IMR-90 (cell line): ENCODE results near the gene CNTFR. TPM values are rescaled to one million over a fixed set of nuclear protein-coding genes. Genes with fewer than 3 reads are reported as not detected.

Source experiments
- ATAC-seq: fragments of 200-7000 bp; cut with Tn5 transposase; 2 replicates; pipeline ENCODE4 v1.9.1; 2020; ENCODE audit warnings: low read depth, mild to moderate bottlenecking, moderate library complexity
- BruUV-seq: library from RNA; stranded (reverse); fragments of 400-500 nt; replicated peaks from 2 replicates; lab custom pipeline; 2021; lab: Mats Ljungman, UMichigan
- CTCF ChIA-PET: fragments of 300-600 bp; formaldehyde crosslinking; extraction: SDS; loops from one replicate; lab custom pipeline; 2021; ENCODE audit warnings: antibody characterized with exemption; lab: Yijun Ruan, JAX
- POLR2A ChIA-PET: fragments of 300-600 bp; sonication (Branson Sonifier 250); formaldehyde crosslinking; loops from one replicate; lab custom pipeline; 2022; ENCODE audit warnings: antibody characterized with exemption; ENCODE audit not compliant: unreplicated experiment; lab: Charles Lee
- DNase-seq: peaks from one replicate; pipeline ENCODE4 v3.0.0; 2013
- H2AFZ ChIP-seq: replicated peaks from 2 replicates; pipeline ENCODE3; 2013; ENCODE audit warnings: low read length, mild to moderate bottlenecking; ENCODE audit not compliant: poor library complexity
- H2AK5ac ChIP-seq: 2 replicates; pipeline ENCODE4 v1.6.1; 2013; ENCODE audit warnings: low read depth, low read length, inconsistent platforms
- H2AK9ac ChIP-seq: replicated peaks from 2 replicates; pipeline ENCODE3; 2013; ENCODE audit warnings: mild to moderate bottlenecking, low read depth, low read length, moderate library complexity; ENCODE audit not compliant: poor library complexity
- H2BK120ac ChIP-seq: 2 replicates; pipeline ENCODE4 v1.6.1; 2013; ENCODE audit warnings: low read depth, low read length, inconsistent platforms
- H2BK15ac ChIP-seq: 3 replicates; pipeline ENCODE4 v1.6.1; 2013; ENCODE audit warnings: low read depth, low read length, inconsistent platforms
- H2BK20ac ChIP-seq: 2 replicates; pipeline ENCODE4 v1.6.1; 2013; ENCODE audit warnings: low read depth, mild to moderate bottlenecking, inconsistent platforms, low read length, moderate library complexity
- H2BK5ac ChIP-seq: 2 replicates; pipeline ENCODE4 v1.6.1; 2013; ENCODE audit warnings: mild to moderate bottlenecking, low read depth, low read length, inconsistent platforms; ENCODE audit not compliant: poor library complexity, severe bottlenecking
- H3K14ac ChIP-seq: replicated peaks from 2 replicates; pipeline ENCODE4 v1.6.1; 2013; ENCODE audit warnings: low read depth, low read length, inconsistent platforms
- H3K18ac ChIP-seq: 2 replicates; pipeline ENCODE4 v1.6.1; 2013; ENCODE audit warnings: low read depth, low read length, control low read depth
- H3K23ac ChIP-seq: 2 replicates; pipeline ENCODE4 v1.6.1; 2013; ENCODE audit warnings: low read depth, low read length, inconsistent platforms
- H3K27ac ChIP-seq: 2 replicates; pipeline ENCODE4 v1.5.1; 2013; ENCODE audit warnings: mild to moderate bottlenecking, control low read depth, low read length; ENCODE audit not compliant: insufficient read depth
- H3K27me3 ChIP-seq: 2 replicates; pipeline ENCODE4 v1.6.1; 2013; ENCODE audit warnings: low read length; ENCODE audit not compliant: control insufficient read depth, insufficient read depth
- H3K36me3 ChIP-seq: 2 replicates; pipeline ENCODE4 v1.6.1; 2013; ENCODE audit warnings: low read length, mixed read lengths; ENCODE audit not compliant: control insufficient read depth, insufficient read depth
- H3K4ac ChIP-seq: 2 replicates; pipeline ENCODE4 v1.6.1; 2013; ENCODE audit warnings: low read depth, low read length, inconsistent platforms
- H3K4me1 ChIP-seq: 2 replicates; pipeline ENCODE4 v1.6.1; 2013; ENCODE audit warnings: low read length, mixed read lengths; ENCODE audit not compliant: control insufficient read depth, insufficient read depth
- H3K4me2 ChIP-seq: 2 replicates; pipeline ENCODE4 v1.6.1; 2013; ENCODE audit warnings: low read depth, mild to moderate bottlenecking, control low read depth, low read length, moderate library complexity
- H3K4me3 ChIP-seq: 2 replicates; pipeline ENCODE4 v1.5.1; 2013; ENCODE audit warnings: low read depth, mild to moderate bottlenecking, control low read depth, low read length, moderate library complexity; ENCODE audit not compliant: insufficient read depth
- H3K56ac ChIP-seq: 2 replicates; pipeline ENCODE4 v1.6.1; 2013; ENCODE audit warnings: low read length, inconsistent platforms; ENCODE audit not compliant: insufficient read depth; ENCODE audit errors: extremely low read depth
- H3K79me1 ChIP-seq, 2 experiments: 2 replicates each; pipeline ENCODE4 v1.6.1; 2013; ENCODE audit warnings: low read length in 2 of 2, inconsistent platforms in 1 of 2, low read depth in 1 of 2
- H3K9ac ChIP-seq: 2 replicates; pipeline ENCODE4 v1.6.1; 2013; ENCODE audit warnings: low read depth, low read length, control low read depth
- H3K9me1 ChIP-seq: 2 replicates; pipeline ENCODE4 v1.6.1; 2013; ENCODE audit warnings: low read length, inconsistent platforms; ENCODE audit not compliant: insufficient read depth
- H3K9me3 ChIP-seq: 2 replicates; pipeline ENCODE4 v1.6.1; 2013; ENCODE audit warnings: low read length; ENCODE audit not compliant: control insufficient read depth, insufficient read depth
- H4K20me1 ChIP-seq: 2 replicates; pipeline ENCODE4 v1.6.1; 2013; ENCODE audit warnings: low read length, inconsistent platforms; ENCODE audit not compliant: insufficient read depth
- H4K5ac ChIP-seq: 2 replicates; pipeline ENCODE4 v1.6.1; 2013; ENCODE audit warnings: mild to moderate bottlenecking, low read depth, low read length, control low read depth
- H4K8ac ChIP-seq, 2 experiments: 2 replicates each; pipeline ENCODE4 v1.6.1; 2013; ENCODE audit warnings: low read depth in 2 of 2, low read length in 2 of 2, control low read depth in 1 of 2, inconsistent platforms in 1 of 2
- H4K91ac ChIP-seq: 2 replicates; pipeline ENCODE4 v1.6.1; 2013; ENCODE audit warnings: low read depth, low read length, inconsistent platforms; ENCODE audit not compliant: insufficient read depth
- BHLHE40 ChIP-seq: fragments of 150-350 bp; IDR thresholded peaks from 2 replicates; pipeline ENCODE4 v1.6.1; 2016; ENCODE audit warnings: mild to moderate bottlenecking, low read depth, low read length
- CHD1 ChIP-seq: IDR thresholded peaks from 2 replicates; pipeline ENCODE4 v1.6.1; 2012; ENCODE audit warnings: low read depth, low read length, improper control_type of control experiment
- MXI1 ChIP-seq: IDR thresholded peaks from 2 replicates; pipeline ENCODE4 v1.6.1; 2012; ENCODE audit warnings: low read depth, mild to moderate bottlenecking, low read length, moderate library complexity, borderline replicate concordance
- NFE2L2 ChIP-seq: fragments of 150-350 bp; IDR thresholded peaks from 2 replicates; pipeline ENCODE4 v1.6.1; 2016; ENCODE audit warnings: low read depth, mild to moderate bottlenecking, low read length
- WGBS, 2 experiments: methylation state at CpG; one replicate each; pipeline versions ENCODE4 v1.1.5 to v1.1.7; 2013; ENCODE audit warnings: missing lambda C conversion rate in 2 of 2; ENCODE audit not compliant: insufficient read length in 1 of 2; ENCODE audit errors: extremely low coverage in 2 of 2; 5-methylcytosine and 5-hydroxymethylcytosine counted together
- dilution Hi-C: fragments of 300-500 bp; cut with HindIII; formaldehyde crosslinking; loops from one replicate; pipeline ENCODE4 v1.14.3; 2018; ENCODE audit warnings: low sequenced_read_pairs; ENCODE audit not compliant: unreplicated experiment
- in situ Hi-C: fragments of 300-500 bp; cut with MboI; formaldehyde crosslinking; loops from 3 replicates; pipeline ENCODE4 v1.14.3; 2019; ENCODE audit warnings: low sequenced_read_pairs, inconsistent platforms, mixed read lengths
- intact Hi-C: fragments of 100-400 bp; cut with micrococcal nuclease; formaldehyde crosslinking; loops from 2 replicates; pipeline ENCODE4 v1.10.0; 2022
- polyA plus RNA-seq, 3 experiments: library from polyadenylated mRNA; depleted of rRNA; stranded (reverse); fragments of >200 nt; gene quantifications; 2 replicates each; pipeline ENCODE4 v1.2.3, GENCODE V29; 2012; ENCODE audit warnings: low replicate concordance in 1 of 3
- total RNA-seq: library from RNA; depleted of rRNA; stranded (reverse); fragments of >200 nt; gene quantifications from 2 replicates; pipeline ENCODE4 v1.2.3, GENCODE V29; 2012

Gene CNTFR
- total and polyA plus RNA-seq, 2 of the 4 experiments (the other 2 are of a cell fraction) = not detected

- no peak for TF ChIP-seq MXI1
- TF ChIP-seq CHD1 = no peak
- no peak for TF ChIP-seq BHLHE40
- no peak for TF ChIP-seq NFE2L2
- no peak overlapping the region for H3K56ac ChIP-seq
- no peak for DNase-seq
- H2AK5ac ChIP-seq = no peak overlapping the region
- no peak overlapping the region for H2BK20ac ChIP-seq
- BruUV-seq = no TSS peak
- peaks cover 6% of the 10 kb centered on the region; the same call in 1 of the 2 replicates for H3K4me1 ChIP-seq
- H3K9me3 ChIP-seq = peaks cover 3% of the 10 kb centered on the region; the same call in 1 of the 2 replicates
- no peak overlapping the region for H4K5ac ChIP-seq
- 82% methylated on average over 9 of the region's 16 CpGs; no CpG with 5 or more reads in 1 of the 2 experiments for whole genome bisulfite sequencing, 2 experiments
- no peak overlapping the region for H2BK120ac ChIP-seq
- dilution Hi-C loops (no loop called here), intact Hi-C loops (no loop called here), in situ Hi-C loops (no loop called here)
- no peaks in the 10 kb centered on the region for H3K36me3 ChIP-seq
- no peaks in the 10 kb centered on the region for H3K79me1 ChIP-seq
- H3K14ac ChIP-seq = no peak overlapping the region
- no peak overlapping the region for H2BK15ac ChIP-seq
- POLR2A ChIA-PET = no interaction called here
- no peak overlapping the region for H3K27ac ChIP-seq
- H3K4me2 ChIP-seq = no peak overlapping the region
- CTCF ChIA-PET = no interaction called here
- no peak overlapping the region for H3K4me3 ChIP-seq
- H3K27me3 ChIP-seq = peaks cover 65% of the 10 kb centered on the region
- ATAC-seq = no peak
- no peak overlapping the region for H4K91ac ChIP-seq
- no peak overlapping the region for H3K4ac ChIP-seq
- H3K18ac ChIP-seq = no peak overlapping the region
- H3K9ac ChIP-seq = no peak overlapping the region
- H4K8ac ChIP-seq = no peak overlapping the region
- H2BK5ac ChIP-seq = no peak overlapping the region
- no peaks in the 10 kb centered on the region for H3K9me1 ChIP-seq
- H2AK9ac ChIP-seq = no peak overlapping the region
- H4K20me1 ChIP-seq = no peaks in the 10 kb centered on the region
- H2AFZ ChIP-seq = no peak overlapping the region
- H3K23ac ChIP-seq = no peak overlapping the region
Observed at GRCh38 chr9:34564617-34565016, 24.9 kb downstream of the CNTFR start.
